Adrenal gland (tissue), 5 donors: ENCODE measurements around the gene SPATA16.

Experiments used
- POLR2A ChIP-seq, 2 donors: fragments of 450-650 bp; IDR thresholded peaks; one replicate each; pipeline ENCODE4 v1.6.1; 2017; ENCODE audit warnings: antibody characterized with exemption in 2 of 2, mild to moderate bottlenecking in 2 of 2, moderate library complexity in 1 of 2
- TF ChIP-seq, protein P1 (sequence below), 6 experiments: fragments of 450-650 bp in 4 of 6; fragments of 200-600 bp in 2 of 6; sonication (generic) in 1 of 6; IDR thresholded peaks; 1 replicate in 5 of 6; 2 replicates in 1 of 6; pipeline versions ENCODE4 v1.5.1 to v1.8.0; 2016 to 2021; ENCODE audit warnings: antibody characterized with exemption in 6 of 6, mild to moderate bottlenecking in 2 of 6, moderate library complexity in 1 of 6
- donor health status: DM: no; HTN: no; CAD: no.

DNA sequence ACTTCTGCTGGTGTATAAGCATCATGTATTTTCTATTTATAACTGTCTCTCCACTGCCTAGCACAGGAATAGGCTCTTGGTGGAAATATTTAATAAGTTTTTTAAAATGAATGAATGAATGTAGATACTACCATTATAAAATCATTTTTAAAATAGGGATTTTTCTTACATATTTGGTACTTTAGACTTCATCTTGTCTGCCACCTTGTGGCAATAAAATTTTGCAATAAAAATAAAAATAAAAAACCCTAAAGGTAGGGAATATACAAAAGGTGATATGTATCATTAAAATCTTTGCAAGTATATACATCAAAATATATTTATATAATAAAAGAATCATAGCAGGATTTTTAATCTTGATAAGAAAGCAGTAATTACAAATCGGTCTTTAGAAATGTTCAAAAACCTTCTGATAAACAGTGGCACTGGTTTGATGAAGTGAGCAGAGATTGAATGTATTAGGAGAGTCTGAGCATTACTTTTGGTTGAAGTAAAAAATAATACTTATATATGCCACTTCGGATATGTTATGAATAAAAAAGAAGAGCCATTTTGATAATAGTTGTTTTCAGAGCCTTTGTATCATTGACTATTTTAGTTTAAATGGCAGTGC is 95.2 kb downstream of the SPATA16 start:
- TF ChIP-seq, protein P1, sequence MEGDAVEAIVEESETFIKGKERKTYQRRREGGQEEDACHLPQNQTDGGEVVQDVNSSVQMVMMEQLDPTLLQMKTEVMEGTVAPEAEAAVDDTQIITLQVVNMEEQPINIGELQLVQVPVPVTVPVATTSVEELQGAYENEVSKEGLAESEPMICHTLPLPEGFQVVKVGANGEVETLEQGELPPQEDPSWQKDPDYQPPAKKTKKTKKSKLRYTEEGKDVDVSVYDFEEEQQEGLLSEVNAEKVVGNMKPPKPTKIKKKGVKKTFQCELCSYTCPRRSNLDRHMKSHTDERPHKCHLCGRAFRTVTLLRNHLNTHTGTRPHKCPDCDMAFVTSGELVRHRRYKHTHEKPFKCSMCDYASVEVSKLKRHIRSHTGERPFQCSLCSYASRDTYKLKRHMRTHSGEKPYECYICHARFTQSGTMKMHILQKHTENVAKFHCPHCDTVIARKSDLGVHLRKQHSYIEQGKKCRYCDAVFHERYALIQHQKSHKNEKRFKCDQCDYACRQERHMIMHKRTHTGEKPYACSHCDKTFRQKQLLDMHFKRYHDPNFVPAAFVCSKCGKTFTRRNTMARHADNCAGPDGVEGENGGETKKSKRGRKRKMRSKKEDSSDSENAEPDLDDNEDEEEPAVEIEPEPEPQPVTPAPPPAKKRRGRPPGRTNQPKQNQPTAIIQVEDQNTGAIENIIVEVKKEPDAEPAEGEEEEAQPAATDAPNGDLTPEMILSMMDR (IDR thresholded peaks at IDR 0.05): peak in 5 of 6 experiments; percentile 33 to 65 (median 49)
- TF ChIP-seq POLR2A (IDR thresholded peaks at IDR 0.05): no peak
